ENCODE data around the gene NID1. TPM values are rescaled to one million over a fixed set of nuclear protein-coding genes. Genes with fewer than 3 reads are reported as not detected.

The NID1 gene
- total and polyA plus RNA-seq, 11 donors = 19.4 to 157 (median 61.7) TPM

GRCh38 chr1:236018885-236019453 lies 45.9 kb downstream of the NID1 start:
- 55 to 67% (median 62%) methylated on average over 4 to 5 of the region's 5 CpGs for WGBS, 4 donors
- intact Hi-C loops (cut with DNase I) = loop anchor here in 3 of 10 donors (5.0 kb wide), 4 partner anchors 37 to 48 kb away; partner anchors contain the start of gene NID1 (in 1 of the 3)

GRCh38 chr1:236016782-236017400 lies 48.0 kb downstream of the NID1 start:
- DNase-seq = no peak
- Histone ChIP-seq H3K27me3 (no peaks in the 10 kb centered on the region), H3K4me1 (peaks cover 0 to 64% (median 24%) of the 10 kb centered on the region in 12 donors), H3K27ac (peak overlapping the region; percentile 11 to 90 (median 80)), H3K4me3 (no peak overlapping the region), H3K36me3 (peaks cover 0 to 93% (median 65%) of the 10 kb centered on the region in 9 donors), H3K9me3 (no peaks in the 10 kb centered on the region)
- TF ChIP-seq POLR2A (IDR thresholded peaks at IDR 0.05) = no peak
- TF ChIP-seq, protein P1, sequence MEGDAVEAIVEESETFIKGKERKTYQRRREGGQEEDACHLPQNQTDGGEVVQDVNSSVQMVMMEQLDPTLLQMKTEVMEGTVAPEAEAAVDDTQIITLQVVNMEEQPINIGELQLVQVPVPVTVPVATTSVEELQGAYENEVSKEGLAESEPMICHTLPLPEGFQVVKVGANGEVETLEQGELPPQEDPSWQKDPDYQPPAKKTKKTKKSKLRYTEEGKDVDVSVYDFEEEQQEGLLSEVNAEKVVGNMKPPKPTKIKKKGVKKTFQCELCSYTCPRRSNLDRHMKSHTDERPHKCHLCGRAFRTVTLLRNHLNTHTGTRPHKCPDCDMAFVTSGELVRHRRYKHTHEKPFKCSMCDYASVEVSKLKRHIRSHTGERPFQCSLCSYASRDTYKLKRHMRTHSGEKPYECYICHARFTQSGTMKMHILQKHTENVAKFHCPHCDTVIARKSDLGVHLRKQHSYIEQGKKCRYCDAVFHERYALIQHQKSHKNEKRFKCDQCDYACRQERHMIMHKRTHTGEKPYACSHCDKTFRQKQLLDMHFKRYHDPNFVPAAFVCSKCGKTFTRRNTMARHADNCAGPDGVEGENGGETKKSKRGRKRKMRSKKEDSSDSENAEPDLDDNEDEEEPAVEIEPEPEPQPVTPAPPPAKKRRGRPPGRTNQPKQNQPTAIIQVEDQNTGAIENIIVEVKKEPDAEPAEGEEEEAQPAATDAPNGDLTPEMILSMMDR (IDR thresholded peaks at IDR 0.05) = no peak
- 96 to 97% (median 96%) methylated on average over 5 of the region's 5 CpGs for WGBS, 4 donors
- no peak for ATAC-seq
- intact Hi-C loops (cut with DNase I) = loop anchor here in 3 of 10 donors (5.0 kb wide), 4 partner anchors 35 to 50 kb away; partner anchors contain the start of gene NID1 (in 1 of the 3)

More at GRCh38 chr1:236018885-236019453, 45.9 kb downstream of the NID1 start:
- H3K27ac ChIP-seq = peak overlapping the region; percentile 54 to 97 (median 84)
- H3K4me1 ChIP-seq = peaks cover 0 to 67% (median 26%) of the 10 kb centered on the region in 12 donors
- ATAC-seq (peak; percentile 74 to 86 (median 82)), DNase-seq (peak; percentile 84 to 92 (median 86))
- H3K4me3 ChIP-seq = no peak overlapping the region
- no peaks in the 10 kb centered on the region for H3K9me3 ChIP-seq
- H3K36me3 ChIP-seq = peaks cover 0 to 93% (median 65%) of the 10 kb centered on the region in 9 donors
- no peaks in the 10 kb centered on the region for H3K27me3 ChIP-seq
- TF ChIP-seq, protein P1 (IDR thresholded peaks at IDR 0.05) = no peak

DNA sequence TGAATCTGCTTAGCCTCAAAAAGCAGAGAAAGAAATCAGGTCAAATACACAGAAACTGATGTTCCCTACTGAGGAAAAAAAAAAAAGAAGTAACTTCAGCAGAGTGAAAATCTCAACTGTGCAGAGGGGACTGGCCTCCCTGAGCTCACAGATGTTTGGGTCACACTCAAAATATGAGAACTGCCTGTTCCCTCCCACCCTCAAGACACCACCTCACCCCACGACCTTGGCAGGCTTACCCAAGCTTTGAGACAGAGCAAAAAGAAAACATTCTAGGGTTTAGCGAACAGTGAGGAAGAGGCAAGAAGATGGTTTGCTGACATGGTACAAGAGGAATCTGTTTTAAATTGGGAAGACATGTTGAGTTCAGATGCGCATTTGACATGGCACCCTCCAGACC lies 48.8 kb downstream of the NID1 start:
- Histone ChIP-seq H3K27me3 (no peaks in the 10 kb centered on the region), H3K9me3 (no peaks in the 10 kb centered on the region), H3K36me3 (peaks cover 0 to 94% (median 65%) of the 10 kb centered on the region in 9 donors), H3K4me3 (no peak overlapping the region), H3K27ac (peak overlapping the region; percentile 11 to 90 (median 78)), H3K4me1 (peaks cover 0 to 60% (median 19%) of the 10 kb centered on the region in 12 donors)
- peak; percentile 56 to 67 (median 56) for ATAC-seq
- TF ChIP-seq POLR2A (IDR thresholded peaks at IDR 0.05) = no peak
- TF ChIP-seq, protein P1 (IDR thresholded peaks at IDR 0.05) = no peak
- WGBS, 4 donors = 71 to 81% (median 75%) methylated on average over 3 of the region's 3 CpGs
- peak; percentile 65 to 87 (median 81) for DNase-seq
- intact Hi-C loops (cut with DNase I) = loop anchor here in 3 of 10 donors (5.0 kb wide), 4 partner anchors 34 to 51 kb away; partner anchors contain the start of gene NID1 (in 1 of the 3)

DNA sequence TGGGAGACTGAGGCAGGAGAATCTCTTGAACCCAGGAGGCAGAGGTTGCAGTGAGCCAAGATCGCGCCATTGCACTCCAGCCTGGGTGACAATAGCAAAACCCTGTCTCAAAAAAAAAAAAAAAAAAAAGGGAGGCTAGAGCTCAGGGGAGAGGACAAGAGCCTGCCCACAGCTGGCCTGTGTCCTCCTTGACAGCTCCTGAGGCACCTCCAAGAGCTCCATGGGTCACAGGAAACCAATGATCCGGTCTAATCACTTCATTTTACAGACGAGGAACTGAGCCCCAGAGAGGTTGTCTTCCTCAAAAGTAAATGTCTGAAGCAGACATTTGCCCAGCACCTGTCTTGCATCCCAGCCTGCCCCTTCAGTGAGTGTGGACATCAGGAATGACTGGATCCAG lies 49.4 kb downstream of the NID1 start:
- no peak for ATAC-seq
- H3K9me3 ChIP-seq = no peaks in the 10 kb centered on the region
- peaks cover 0 to 58% (median 15%) of the 10 kb centered on the region in 12 donors for H3K4me1 ChIP-seq
- intact Hi-C loops (cut with DNase I) = loop anchor here in 3 of 10 donors (5.0 kb wide), 4 partner anchors 33 to 52 kb away; partner anchors contain the start of gene NID1 (in 1 of the 3)
- no peak overlapping the region for H3K4me3 ChIP-seq
- H3K27ac ChIP-seq = peak overlapping the region; percentile 11 to 90 (median 76)
- 66 to 86% (median 80%) methylated on average over 4 of the region's 4 CpGs for WGBS, 4 donors
- no peak for TF ChIP-seq POLR2A (IDR thresholded peaks at IDR 0.05)
- TF ChIP-seq, protein P1 (IDR thresholded peaks at IDR 0.05) = no peak
- DNase-seq = no peak
- H3K27me3 ChIP-seq = no peaks in the 10 kb centered on the region
- peaks cover 0 to 94% (median 64%) of the 10 kb centered on the region in 9 donors for H3K36me3 ChIP-seq

Measured in heart left ventricle (tissue), 16 donors.